HCT116 (cell line): Measurements from ENCODE around the gene PSORS1C1.
A peak's percentile ranks its signal among the peaks of the same experiment; 100 is the strongest.

Experiments used
- ATF3 ChIP-seq: IDR thresholded peaks from 2 replicates; pipeline ENCODE4 v1.6.1; 2012
- CBX3 ChIP-seq: IDR thresholded peaks from 2 replicates; pipeline ENCODE4 v1.6.1; 2012; ENCODE audit warnings: low read depth
- CTCF ChIP-seq, 3 experiments: fragments of 200-600 bp in 1 of 3; sonication (generic) in 1 of 3; IDR thresholded peaks in 2 of 3; conservative IDR thresholded peaks in 1 of 3; 2 replicates each; pipeline ENCODE4 v1.5.1; 2012 to 2017; ENCODE audit warnings: low read depth in 2 of 3, low read length in 2 of 3, antibody characterized with exemption in 1 of 3, borderline replicate concordance in 1 of 3, control low read depth in 1 of 3, mild to moderate bottlenecking in 1 of 3, mixed read lengths in 1 of 3, mixed run types in 1 of 3, moderate library complexity in 1 of 3; ENCODE audit not compliant: insufficient read depth in 1 of 3
- EGR1 ChIP-seq: IDR thresholded peaks from 2 replicates; pipeline ENCODE4 v1.6.1; 2012; ENCODE audit warnings: low read depth
- EZH2 ChIP-seq: fragments of 200-600 bp; sonication (generic); IDR thresholded peaks from 2 replicates; pipeline ENCODE4 v1.6.1; 2017; ENCODE audit warnings: antibody characterized with exemption, mixed run types
- POLR2A ChIP-seq: IDR thresholded peaks from 2 replicates; pipeline ENCODE4 v1.7.0; 2011; ENCODE audit warnings: borderline replicate concordance; ENCODE audit not compliant: insufficient read depth, insufficient read length; ENCODE audit errors: extremely low read depth
- POLR2AphosphoS5 ChIP-seq: IDR thresholded peaks from 2 replicates; pipeline ENCODE4 v1.6.1; 2011; ENCODE audit warnings: mild to moderate bottlenecking, low read depth, low read length, moderate library complexity
- SIN3A ChIP-seq: IDR thresholded peaks from 2 replicates; pipeline ENCODE4 v1.6.1; 2012; ENCODE audit warnings: low read depth
- SP1 ChIP-seq: IDR thresholded peaks from 2 replicates; pipeline ENCODE4 v1.6.1; 2012; ENCODE audit warnings: low read depth
- YY1 ChIP-seq: IDR thresholded peaks from 2 replicates; pipeline ENCODE4 v1.6.1; 2011; ENCODE audit warnings: low read length, low read depth, moderate library complexity, mild to moderate bottlenecking; ENCODE audit not compliant: insufficient replicate concordance; ENCODE audit errors: extremely low read depth
- ZNF274 ChIP-seq: fragments of 200-500 bp; sonication (Bioruptor generic); IDR thresholded peaks from 2 replicates; pipeline ENCODE4 v1.6.1; 2014; ENCODE audit warnings: mild to moderate bottlenecking, low read depth, low read length, inconsistent platforms

- TF ChIP-seq SIN3A (peak; percentile 76), EZH2 (no peak), SP1 (no peak), CTCF (IDR thresholded peaks at IDR 0.05 in 2 of 3, conservative IDR thresholded peaks at IDR 0.05 in 1 of 3; ENCODE audit: borderline replicate concordance in 1 of 3, insufficient read depth in 1 of 3, low read depth in 2 of 3, low read length in 2 of 3) (no peak), EGR1 (peak; percentile 85), POLR2A (no peak), ATF3 (no peak), POLR2AphosphoS5 (peak; percentile 69), YY1 (peak; percentile 25), CBX3 (peak; percentile 70), ZNF274 (no peak)
Observed at GRCh38 chr6:31122791-31123706, 8.4 kb downstream of the PSORS1C1 start.
